ENCODE results near the gene EID3. TPM values are rescaled to one million over a fixed set of nuclear protein-coding genes. Genes with fewer than 3 reads are reported as not detected.

Gene EID3
- total RNA-seq, result 1 to 10 TPM; 2.9 to 4.6 TPM

GRCh38 chr12:104303538-104304151, at the start of gene EID3:
TSS of gene EID3 (plus strand) at chr12:104303739. CDS start at chr12:104303935, 196 bp downstream.
- Histone ChIP-seq H3K9me3 (no peaks in the 10 kb centered on the region), H3K27me3 (no peaks in the 10 kb centered on the region), H3K4me1 (peaks cover 15% of the 10 kb centered on the region), H3K36me3 (replicated peaks in 1 of 2; ENCODE audit: insufficient read depth in 1 of 2, low read depth in 2 of 2) (no peaks in the 10 kb centered on the region), H3K27ac (peak within 1 kb of the TSS; percentile 6 to 62 (median 44)), H3K4me3 (peak within 1 kb of the TSS; percentile 2 to 12)
- ATAC-seq (peak; percentile 98), DNase-seq (peak; percentile 86 to 92 (median 87))
- intact Hi-C loops (cut with DNase I), result no loop called here
- TF ChIP-seq CTCF (IDR thresholded peaks at IDR 0.05), result peak in 1 of 7 experiments; percentile 3
- peak in 2 of 3 donors; percentile 31 to 40 for TF ChIP-seq POLR2A (IDR thresholded peaks at IDR 0.05)
- WGBS, 2 donors, result 0 to 9% methylated on average over 15 to 63 of the region's 63 CpGs

DNA sequence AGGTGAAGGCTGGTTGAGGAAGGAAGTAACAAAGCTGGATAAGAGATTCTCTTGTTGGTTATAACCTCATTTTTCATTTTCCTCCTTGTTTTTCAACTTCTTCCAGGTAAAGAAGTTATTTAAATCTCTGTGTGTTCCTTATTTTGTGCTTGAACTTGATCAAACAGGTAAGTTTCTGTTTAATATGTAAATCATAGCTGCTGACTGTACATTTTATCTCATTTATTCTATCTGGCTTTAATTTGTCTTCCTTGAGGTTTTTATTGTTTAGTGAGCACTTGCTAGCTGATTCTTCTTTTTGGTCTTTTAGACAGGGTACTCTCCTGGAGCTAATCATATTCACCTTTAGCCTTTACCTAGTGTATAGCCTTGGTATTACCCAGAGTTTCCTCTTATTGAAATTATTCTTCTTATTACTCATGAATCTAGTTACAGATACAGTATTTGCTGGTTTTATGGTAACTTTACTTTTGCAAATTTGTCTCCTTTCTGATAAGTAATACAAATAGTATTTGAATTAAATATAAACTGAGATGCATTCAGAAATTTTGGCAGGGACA, 45.5 kb upstream of the EID3 start:
- Histone ChIP-seq H3K27ac (no peak overlapping the region), H3K4me1 (no peaks in the 10 kb centered on the region), H3K36me3 (replicated peaks in 1 of 2; ENCODE audit: insufficient read depth in 1 of 2, low read depth in 2 of 2) (no peaks in the 10 kb centered on the region), H3K4me3 (no peak overlapping the region), H3K9me3 (no peaks in the 10 kb centered on the region), H3K27me3 (no peaks in the 10 kb centered on the region)
- intact Hi-C loops (cut with DNase I), result no loop called here
- TF ChIP-seq CTCF (IDR thresholded peaks at IDR 0.05) (no peak), POLR2A (IDR thresholded peaks at IDR 0.05) (no peak)
- ATAC-seq (no peak), DNase-seq (no peak)

GRCh38 chr12:104258476-104259067, 45.0 kb upstream of the EID3 start:
- Histone ChIP-seq H3K36me3 (replicated peaks in 1 of 2; ENCODE audit: insufficient read depth in 1 of 2, low read depth in 2 of 2) (no peaks in the 10 kb centered on the region), H3K27ac (no peak overlapping the region), H3K27me3 (no peaks in the 10 kb centered on the region), H3K4me3 (no peak overlapping the region), H3K9me3 (no peaks in the 10 kb centered on the region), H3K4me1 (no peaks in the 10 kb centered on the region)
- no peak for ATAC-seq
- WGBS, 2 donors, result 100% methylated on average over 2 of the region's 2 CpGs
- no peak for DNase-seq
- TF ChIP-seq POLR2A (IDR thresholded peaks at IDR 0.05), result no peak
- no peak for TF ChIP-seq CTCF (IDR thresholded peaks at IDR 0.05)
- intact Hi-C loops (cut with DNase I), result no loop called here

DNA sequence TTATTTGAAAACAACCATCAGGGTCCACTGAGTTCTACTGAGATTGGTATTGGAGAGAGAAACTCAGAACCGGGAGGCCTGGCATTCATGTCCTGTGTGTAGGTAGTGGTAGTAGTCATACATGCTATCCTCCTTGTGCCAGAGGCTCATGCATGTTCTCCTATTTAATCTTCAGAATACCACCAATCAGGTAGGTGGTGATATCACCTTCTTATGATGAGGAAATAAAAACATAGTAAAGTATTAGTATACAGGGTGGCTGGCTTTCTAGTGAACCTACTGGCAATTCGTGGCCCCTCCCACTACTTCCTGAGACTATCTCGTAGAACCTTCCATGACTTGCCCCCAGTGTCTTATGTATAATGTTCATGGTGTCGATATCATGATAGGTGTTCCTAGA, 40.5 kb upstream of the EID3 start:
- Histone ChIP-seq H3K4me1 (no peaks in the 10 kb centered on the region), H3K27me3 (no peaks in the 10 kb centered on the region), H3K9me3 (no peaks in the 10 kb centered on the region), H3K36me3 (replicated peaks in 1 of 2; ENCODE audit: insufficient read depth in 1 of 2, low read depth in 2 of 2) (no peaks in the 10 kb centered on the region), H3K27ac (no peak overlapping the region), H3K4me3 (no peak overlapping the region)
- DNase-seq (no peak), ATAC-seq (no peak)
- whole genome bisulfite sequencing, 2 donors, result 73 to 83% methylated on average over 4 of the region's 4 CpGs
- intact Hi-C loops (cut with DNase I), result no loop called here
- TF ChIP-seq POLR2A (IDR thresholded peaks at IDR 0.05) (no peak), CTCF (IDR thresholded peaks at IDR 0.05) (no peak)
